Gastroesophageal sphincter (tissue), 4 donors: ENCODE results near the gene TUBB4A. TPM values are rescaled to one million over a fixed set of nuclear protein-coding genes. Genes with fewer than 3 reads are reported as not detected.

ENCODE experiments used
- ATAC-seq: fragments of 150-250 bp; one replicate; pipeline ENCODE4 v1.9.1; 2016; ENCODE audit warnings: mild to moderate bottlenecking, moderate library complexity
- H3K27ac ChIP-seq, 4 donors: fragments of 200-600 bp; sonication (generic) in 3 of 4; 1 replicate in 3 of 4; 2 replicates in 1 of 4; pipeline ENCODE4 v1.5.1; 2016 to 2019
- H3K27me3 ChIP-seq: fragments of 200-600 bp; sonication (generic); one replicate; pipeline ENCODE4 v1.5.1; 2019
- H3K36me3 ChIP-seq, 2 donors: fragments of 200-600 bp; sonication (generic); one replicate each; pipeline ENCODE4 v1.5.1; 2019; ENCODE audit warnings: control low read depth in 1 of 2
- H3K4me1 ChIP-seq, 3 donors: fragments of 200-600 bp; sonication (generic); 1 replicate in 2 of 3; 2 replicates in 1 of 3; pipeline ENCODE4 v1.5.1; 2016 to 2019; ENCODE audit warnings: control low read depth in 2 of 3
- H3K4me3 ChIP-seq, 2 donors: fragments of 200-600 bp; sonication (generic); one replicate each; pipeline ENCODE4 v1.5.1; 2019; ENCODE audit warnings: mild to moderate bottlenecking in 1 of 2, moderate library complexity in 1 of 2
- H3K9me3 ChIP-seq, 3 donors: fragments of 200-600 bp; sonication (generic); one replicate each; pipeline ENCODE4 v1.5.1; 2017 to 2019; ENCODE audit warnings: control low read depth in 2 of 3
- CTCF ChIP-seq, 4 experiments: fragments of 200-600 bp in 2 of 4; fragments of 450-650 bp in 2 of 4; sonication (generic) in 1 of 4; IDR thresholded peaks; one replicate each; pipeline ENCODE4 v1.5.1; 2017 to 2019; ENCODE audit warnings: antibody characterized with exemption in 4 of 4, mild to moderate bottlenecking in 2 of 4, moderate library complexity in 2 of 4
- EP300 ChIP-seq: sonication (generic); formaldehyde crosslinking; IDR thresholded peaks from one replicate; pipeline ENCODE4 v1.6.1; 2017; ENCODE audit warnings: antibody characterized with exemption, mild to moderate bottlenecking
- POLR2A ChIP-seq, 2 donors: fragments of 450-650 bp; IDR thresholded peaks; one replicate each; pipeline ENCODE4 v1.6.1; 2017; ENCODE audit warnings: antibody characterized with exemption in 2 of 2, mild to moderate bottlenecking in 2 of 2, moderate library complexity in 1 of 2
- POLR2AphosphoS5 ChIP-seq: sonication (generic); formaldehyde crosslinking; IDR thresholded peaks from one replicate; pipeline ENCODE4 v1.6.1; 2017; ENCODE audit warnings: antibody characterized with exemption
- WGBS, 2 donors: methylation state at CpG; one replicate each; pipeline ENCODE4 v1.1.5; 2018; ENCODE audit warnings: low coverage in 1 of 2; 5-methylcytosine and 5-hydroxymethylcytosine counted together
- total RNA-seq, 4 donors: library from RNA; depleted of rRNA; stranded (reverse); fragments of >200 nt; gene quantifications; one replicate each; pipeline ENCODE4 v1.1.0, GENCODE V29; 2016

TUBB4A gene
- total RNA-seq, 4 donors from 2014 or later, result 1.2 to 3.2 (median 2.2) TPM

- H3K36me3 ChIP-seq, result no peaks in the 10 kb centered on the region
- no peak overlapping the region for H3K27ac ChIP-seq
- H3K27me3 ChIP-seq, result peaks cover 45% of the 10 kb centered on the region
- peaks cover 0 to 20% (median 8%) of the 10 kb centered on the region in 3 donors for H3K4me1 ChIP-seq
- H3K9me3 ChIP-seq, result no peaks in the 10 kb centered on the region
- no peak for TF ChIP-seq EP300
- TF ChIP-seq CTCF (IDR thresholded peaks at IDR 0.05), result no peak
- no peak for TF ChIP-seq POLR2AphosphoS5
- TF ChIP-seq POLR2A (IDR thresholded peaks at IDR 0.05), result no peak
- WGBS, 2 donors, result no CpG with 5 or more reads among the region's 4 CpGs
- no peak overlapping the region for H3K4me3 ChIP-seq
- no peak for ATAC-seq
These were observed 29.4 kb downstream of the TUBB4A start for GRCh38 chr19:6472713-6473112.

- ATAC-seq, result no peak
These were observed 31.0 kb downstream of the TUBB4A start for GRCh38 chr19:6471076-6471475.

GRCh38 chr19:6470173-6470572 lies 31.9 kb downstream of the TUBB4A start:
- H3K4me3 ChIP-seq, result no peak overlapping the region
- no peaks in the 10 kb centered on the region for H3K36me3 ChIP-seq
- TF ChIP-seq POLR2A (IDR thresholded peaks at IDR 0.05), result no peak
- no peak for TF ChIP-seq CTCF (IDR thresholded peaks at IDR 0.05)
- no peak for TF ChIP-seq POLR2AphosphoS5
- TF ChIP-seq EP300, result no peak
- 64 to 88% methylated on average over 3 of the region's 8 CpGs for WGBS, 2 donors
- no peak for ATAC-seq
- H3K4me1 ChIP-seq, result peaks cover 0 to under 1% (median 0%) of the 10 kb centered on the region in 3 donors
- H3K27me3 ChIP-seq, result peaks cover 22% of the 10 kb centered on the region
- no peak overlapping the region for H3K27ac ChIP-seq
- H3K9me3 ChIP-seq, result no peaks in the 10 kb centered on the region

More at GRCh38 chr19:6471076-6471475, 31.0 kb downstream of the TUBB4A start:
- WGBS, 2 donors, result 61 to 83% methylated on average over 6 of the region's 14 CpGs
- no peaks in the 10 kb centered on the region for H3K9me3 ChIP-seq
- TF ChIP-seq EP300, result no peak
- TF ChIP-seq CTCF (IDR thresholded peaks at IDR 0.05), result no peak
- no peak for TF ChIP-seq POLR2AphosphoS5
- TF ChIP-seq POLR2A (IDR thresholded peaks at IDR 0.05), result no peak
- H3K36me3 ChIP-seq, result no peaks in the 10 kb centered on the region
- no peak overlapping the region for H3K27ac ChIP-seq
- H3K27me3 ChIP-seq, result peaks cover 29% of the 10 kb centered on the region
- H3K4me1 ChIP-seq, result peaks cover 0 to 9% (median 5%) of the 10 kb centered on the region in 3 donors
- H3K4me3 ChIP-seq, result no peak overlapping the region

GRCh38 chr19:6467384-6467783 lies 34.7 kb downstream of the TUBB4A start:
- no peak for TF ChIP-seq POLR2A (IDR thresholded peaks at IDR 0.05)
- TF ChIP-seq EP300, result no peak
- Histone ChIP-seq H3K4me1 (peaks cover 0 to 8% (median 4%) of the 10 kb centered on the region in 3 donors), H3K27ac (no peak overlapping the region), H3K36me3 (no peaks in the 10 kb centered on the region), H3K27me3 (peaks cover 28% of the 10 kb centered on the region), H3K4me3 (no peak overlapping the region), H3K9me3 (no peaks in the 10 kb centered on the region)
- no peak for ATAC-seq
- WGBS, 2 donors, result 33 to 86% methylated on average over 1 to 4 of the region's 8 CpGs

GRCh38 chr19:6466526-6467248 lies 35.4 kb downstream of the TUBB4A start:
- no peak for ATAC-seq
- Histone ChIP-seq H3K36me3 (no peaks in the 10 kb centered on the region), H3K27ac (no peak overlapping the region), H3K9me3 (no peaks in the 10 kb centered on the region), H3K4me1 (peaks cover 0 to 8% (median 4%) of the 10 kb centered on the region in 3 donors), H3K27me3 (peaks cover 28% of the 10 kb centered on the region), H3K4me3 (no peak overlapping the region)
- WGBS, 2 donors, result 40% methylated on average over 3 of the region's 21 CpGs; no CpG with 5 or more reads in 1 of the 2 donors
- TF ChIP-seq EP300 (no peak), POLR2AphosphoS5 (no peak), CTCF (IDR thresholded peaks at IDR 0.05) (no peak), POLR2A (IDR thresholded peaks at IDR 0.05) (no peak)
